Loucy (cell line): ENCODE data around the gene CNTNAP2.

Source experiments
- H2AFZ ChIP-seq: fragments of 200-600 bp; sonication (generic); 2 replicates; pipeline ENCODE4 v1.6.0; 2016; ENCODE audit warnings: antibody characterized with exemption, mild to moderate bottlenecking, low read length, moderate library complexity
- H3F3A ChIP-seq: fragments of 200-600 bp; 2 replicates; pipeline ENCODE4 v1.6.0; 2016; ENCODE audit warnings: antibody characterized with exemption, low read depth, mild to moderate bottlenecking
- H3K27me3 ChIP-seq: fragments of 200-600 bp; sonication (generic); 2 replicates; pipeline ENCODE4 v1.6.1; 2014; ENCODE audit warnings: low read length, mild to moderate bottlenecking; ENCODE audit not compliant: insufficient read depth, poor library complexity, severe bottlenecking
- H3K36me3 ChIP-seq: fragments of 200-600 bp; sonication (generic); 2 replicates; pipeline ENCODE4 v1.6.1; 2016; ENCODE audit warnings: low read length; ENCODE audit not compliant: insufficient read depth
- H3K4me1 ChIP-seq: fragments of 200-600 bp; sonication (generic); 2 replicates; pipeline ENCODE4 v1.5.1; 2014; ENCODE audit warnings: low read length, mild to moderate bottlenecking; ENCODE audit not compliant: insufficient read depth, poor library complexity, severe bottlenecking
- H3K4me2 ChIP-seq: fragments of 200-600 bp; sonication (generic); 2 replicates; pipeline ENCODE4 v1.6.0; 2014; ENCODE audit warnings: antibody characterized with exemption, low read length, low read depth, mild to moderate bottlenecking; ENCODE audit not compliant: poor library complexity, severe bottlenecking
- H3K4me3 ChIP-seq: fragments of 200-600 bp; sonication (generic); 2 replicates; pipeline ENCODE4 v1.5.1; 2014; ENCODE audit warnings: low read length, mild to moderate bottlenecking, mixed read lengths; ENCODE audit not compliant: poor library complexity, severe bottlenecking
- H3K79me2 ChIP-seq: fragments of 200-600 bp; sonication (generic); 2 replicates; pipeline ENCODE4 v1.6.1; 2014; ENCODE audit warnings: low read length; ENCODE audit not compliant: insufficient read depth
- H3K9ac ChIP-seq: fragments of 200-600 bp; sonication (generic); 2 replicates; pipeline ENCODE4 v1.6.0; 2014; ENCODE audit warnings: mild to moderate bottlenecking, low read depth, low read length, moderate library complexity; ENCODE audit not compliant: poor library complexity, severe bottlenecking
- H3K9me2 ChIP-seq: fragments of 200-600 bp; sonication (generic); replicated peaks from 2 replicates; pipeline ENCODE4 v1.6.1; 2016; ENCODE audit warnings: low read depth, low read length, mixed read lengths
- H3K9me3 ChIP-seq: fragments of 200-600 bp; sonication (generic); 2 replicates; pipeline ENCODE4 v1.6.1; 2014; ENCODE audit warnings: mild to moderate bottlenecking, antibody characterized with exemption, low read length, low read depth; ENCODE audit not compliant: insufficient read depth
- H4K20me1 ChIP-seq: fragments of 200-600 bp; sonication (generic); 2 replicates; pipeline ENCODE4 v1.6.0; 2014; ENCODE audit warnings: antibody characterized with exemption, low read length, mild to moderate bottlenecking; ENCODE audit not compliant: insufficient read depth, poor library complexity, severe bottlenecking
- EZH2phosphoT487 ChIP-seq: fragments of 200-600 bp; IDR thresholded peaks from 2 replicates; pipeline ENCODE4 v1.6.1; 2018; ENCODE audit warnings: antibody characterized with exemption, mild to moderate bottlenecking, moderate library complexity, borderline replicate concordance
- TF ChIP-seq, protein P1 (sequence below): fragments of 200-600 bp; sonication (generic); conservative IDR thresholded peaks from 2 replicates; pipeline ENCODE4 v1.5.1; 2014; ENCODE audit warnings: mild to moderate bottlenecking, antibody characterized with exemption, low read length

CNTNAP2 gene

DNA sequence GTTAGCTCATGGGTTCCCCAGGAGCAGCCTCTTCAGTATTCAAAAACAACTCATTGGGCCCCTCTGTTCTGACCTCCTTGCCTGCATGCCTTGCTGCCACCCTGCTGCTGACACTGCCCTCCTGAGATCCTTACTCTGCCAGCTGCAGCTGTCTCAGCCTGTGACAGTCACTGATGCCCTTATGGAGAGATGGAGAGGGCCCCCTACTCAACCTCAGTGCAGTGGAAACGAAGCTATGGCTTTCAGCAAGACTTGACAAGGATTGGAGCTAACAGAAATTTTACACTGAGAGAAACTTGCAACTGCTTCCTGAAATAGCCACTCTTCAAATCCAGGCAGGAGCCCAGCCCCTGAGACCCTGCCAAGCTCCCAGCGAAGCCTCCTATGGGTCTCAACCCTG is 1795.7 kb downstream of the CNTNAP2 start:
- H4K20me1 ChIP-seq = no peaks in the 10 kb centered on the region
- H3K79me2 ChIP-seq = no peaks in the 10 kb centered on the region
- no peak overlapping the region for H3K9ac ChIP-seq
- TF ChIP-seq EZH2phosphoT487 = no peak
- TF ChIP-seq, protein P1, sequence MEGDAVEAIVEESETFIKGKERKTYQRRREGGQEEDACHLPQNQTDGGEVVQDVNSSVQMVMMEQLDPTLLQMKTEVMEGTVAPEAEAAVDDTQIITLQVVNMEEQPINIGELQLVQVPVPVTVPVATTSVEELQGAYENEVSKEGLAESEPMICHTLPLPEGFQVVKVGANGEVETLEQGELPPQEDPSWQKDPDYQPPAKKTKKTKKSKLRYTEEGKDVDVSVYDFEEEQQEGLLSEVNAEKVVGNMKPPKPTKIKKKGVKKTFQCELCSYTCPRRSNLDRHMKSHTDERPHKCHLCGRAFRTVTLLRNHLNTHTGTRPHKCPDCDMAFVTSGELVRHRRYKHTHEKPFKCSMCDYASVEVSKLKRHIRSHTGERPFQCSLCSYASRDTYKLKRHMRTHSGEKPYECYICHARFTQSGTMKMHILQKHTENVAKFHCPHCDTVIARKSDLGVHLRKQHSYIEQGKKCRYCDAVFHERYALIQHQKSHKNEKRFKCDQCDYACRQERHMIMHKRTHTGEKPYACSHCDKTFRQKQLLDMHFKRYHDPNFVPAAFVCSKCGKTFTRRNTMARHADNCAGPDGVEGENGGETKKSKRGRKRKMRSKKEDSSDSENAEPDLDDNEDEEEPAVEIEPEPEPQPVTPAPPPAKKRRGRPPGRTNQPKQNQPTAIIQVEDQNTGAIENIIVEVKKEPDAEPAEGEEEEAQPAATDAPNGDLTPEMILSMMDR = no peak
- H3K4me1 ChIP-seq = no peaks in the 10 kb centered on the region
- H3F3A ChIP-seq = no peaks in the 10 kb centered on the region
- H3K4me3 ChIP-seq = no peak overlapping the region
- H2AFZ ChIP-seq = no peak overlapping the region
- H3K4me2 ChIP-seq = no peak overlapping the region
- no peaks in the 10 kb centered on the region for H3K9me3 ChIP-seq
- H3K36me3 ChIP-seq = no peaks in the 10 kb centered on the region
- no peaks in the 10 kb centered on the region for H3K9me2 ChIP-seq
- H3K27me3 ChIP-seq = no peaks in the 10 kb centered on the region

DNA sequence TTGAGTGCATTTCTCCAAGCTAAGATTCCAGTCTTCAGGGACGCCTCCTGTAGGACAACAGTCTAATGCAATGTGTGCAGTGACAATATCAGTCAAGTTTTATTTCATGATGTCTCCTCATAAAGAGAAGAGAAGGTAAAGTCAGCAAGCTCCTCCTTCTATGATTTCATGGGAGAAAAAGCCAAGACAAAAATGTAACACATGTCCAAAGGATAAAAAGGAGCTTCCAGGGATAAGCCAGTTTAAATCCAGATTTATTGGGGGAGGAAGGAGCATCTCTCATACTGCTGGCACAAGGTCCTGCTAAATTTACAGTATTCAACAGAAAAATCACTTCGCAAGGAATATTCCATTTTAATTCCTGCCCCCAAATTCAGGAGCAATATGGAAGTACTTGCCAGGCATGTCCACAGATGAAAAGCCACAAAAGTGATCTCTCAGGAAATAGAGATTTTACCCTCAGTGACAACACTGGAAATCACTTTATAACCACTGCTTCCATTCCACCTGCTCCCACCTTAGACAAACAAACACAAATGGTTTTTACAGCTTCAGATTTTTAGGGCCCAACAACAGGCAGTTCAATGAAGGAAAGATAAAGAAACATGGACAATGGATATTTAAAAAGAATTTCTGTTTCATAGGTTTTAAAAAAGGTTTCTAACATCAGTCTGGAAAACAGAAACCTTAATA is 1796.5 kb downstream of the CNTNAP2 start:
- H3K9me2 ChIP-seq = no peaks in the 10 kb centered on the region
- H3K9me3 ChIP-seq = no peaks in the 10 kb centered on the region
- TF ChIP-seq, protein P1 = no peak
- no peak for TF ChIP-seq EZH2phosphoT487
- H3K9ac ChIP-seq = no peak overlapping the region
- no peak overlapping the region for H3K4me2 ChIP-seq
- no peaks in the 10 kb centered on the region for H3K36me3 ChIP-seq
- H3K79me2 ChIP-seq = no peaks in the 10 kb centered on the region
- no peaks in the 10 kb centered on the region for H3F3A ChIP-seq
- H3K4me3 ChIP-seq = no peak overlapping the region
- no peaks in the 10 kb centered on the region for H4K20me1 ChIP-seq
- no peaks in the 10 kb centered on the region for H3K27me3 ChIP-seq
- H3K4me1 ChIP-seq = no peaks in the 10 kb centered on the region
- H2AFZ ChIP-seq = no peak overlapping the region

DNA sequence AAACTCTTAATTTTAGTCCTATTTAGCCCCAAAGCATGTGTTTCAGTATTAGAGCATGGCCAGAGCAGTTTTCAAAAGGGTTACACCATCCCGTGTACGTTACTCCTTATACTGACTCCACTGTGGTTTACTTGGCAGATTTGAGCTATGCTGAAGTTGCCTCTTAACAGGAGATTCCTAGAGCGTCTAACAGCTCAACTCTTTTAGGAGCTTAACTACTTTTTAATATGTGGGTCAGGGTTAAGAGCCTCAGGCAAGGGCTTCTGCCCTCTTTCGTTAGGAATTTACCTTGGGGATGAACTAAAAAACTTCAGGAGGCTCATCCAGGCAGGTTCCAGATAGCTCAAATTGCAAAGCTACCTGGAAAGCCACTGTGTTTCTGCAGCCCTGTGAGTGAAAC is 1799.2 kb downstream of the CNTNAP2 start:
- H3K9me3 ChIP-seq = no peaks in the 10 kb centered on the region; the same call in 1 of the 2 replicates
- TF ChIP-seq, protein P1 = no peak
- no peak for TF ChIP-seq EZH2phosphoT487
- H3K9ac ChIP-seq = no peak overlapping the region
- H3K4me1 ChIP-seq = no peaks in the 10 kb centered on the region
- no peaks in the 10 kb centered on the region for H3F3A ChIP-seq
- H2AFZ ChIP-seq = no peak overlapping the region
- no peaks in the 10 kb centered on the region for H3K36me3 ChIP-seq
- H3K79me2 ChIP-seq = no peaks in the 10 kb centered on the region
- H3K27me3 ChIP-seq = no peaks in the 10 kb centered on the region
- no peak overlapping the region for H3K4me3 ChIP-seq
- H3K4me2 ChIP-seq = no peak overlapping the region
- no peaks in the 10 kb centered on the region for H3K9me2 ChIP-seq
- no peaks in the 10 kb centered on the region for H4K20me1 ChIP-seq
